ENCODE data around the gene DIRAS1.

The DIRAS1 gene

GRCh38 chr19:2720777-2721569 lies at the start of gene DIRAS1:
DIRAS1 (minus strand) TSS chr19:2721372; CDS start chr19:2717806, 3,566 bp downstream.
- no peak for DNase-seq

- no peak for DNase-seq
Measured at GRCh38 chr19:2770055-2771013, 49.2 kb upstream of the DIRAS1 start.

GRCh38 chr19:2769218-2769617 lies 48.0 kb upstream of the DIRAS1 start:
- no peak for DNase-seq

GRCh38 chr19:2768365-2769132 lies 47.4 kb upstream of the DIRAS1 start:
- no peak for DNase-seq

GRCh38 chr19:2767688-2768087 lies 46.5 kb upstream of the DIRAS1 start:
- no peak for DNase-seq

GRCh38 chr19:2766594-2767372 lies 45.6 kb upstream of the DIRAS1 start:
- DNase-seq = no peak

- DNase-seq = no peak
Measured at GRCh38 chr19:2765376-2765775, 44.2 kb upstream of the DIRAS1 start.

GRCh38 chr19:2764945-2765344 lies 43.8 kb upstream of the DIRAS1 start:
- DNase-seq = no peak

GRCh38 chr19:2763687-2764086 lies 42.5 kb upstream of the DIRAS1 start:
- no peak for DNase-seq

GRCh38 chr19:2762783-2763496 lies 41.8 kb upstream of the DIRAS1 start:
- no peak for DNase-seq

GRCh38 chr19:2761876-2762782 lies 41.0 kb upstream of the DIRAS1 start:
- no peak for DNase-seq

GRCh38 chr19:2761309-2761677 lies 40.1 kb upstream of the DIRAS1 start:
- DNase-seq = no peak

GRCh38 chr19:2759965-2760364 lies 38.8 kb upstream of the DIRAS1 start:
- DNase-seq = no peak

GRCh38 chr19:2759362-2759761 lies 38.2 kb upstream of the DIRAS1 start:
- no peak for DNase-seq

GRCh38 chr19:2758601-2759313 lies 37.6 kb upstream of the DIRAS1 start:
- DNase-seq = no peak

- no peak for DNase-seq
Measured at GRCh38 chr19:2756921-2757881, 36.0 kb upstream of the DIRAS1 start.

- DNase-seq = no peak
Measured at GRCh38 chr19:2756477-2756876, 35.3 kb upstream of the DIRAS1 start.

GRCh38 chr19:2755811-2756210 lies 34.6 kb upstream of the DIRAS1 start:
- no peak for DNase-seq

- no peak for DNase-seq
Measured at GRCh38 chr19:2755448-2755705, 34.2 kb upstream of the DIRAS1 start.
